Kidney (tissue), 14 donors: ENCODE data around the gene TAB2. TPM values are rescaled to one million over a fixed set of nuclear protein-coding genes. Genes with fewer than 3 reads are reported as not detected.
"Not testable (repeated sequence)": the region's sequence is repeated elsewhere in the genome, so short reads cannot be mapped to it uniquely, and the experiment has no call there.

Experiments used
- DNase-seq, 5 donors: peaks; one replicate each; pipeline ENCODE4 v3.0.0-alpha.2; 2013 to 2020
- FAIRE-seq: peaks from 2 replicates; lab custom pipeline; 2012; peaks lifted over from hg19 to GRCh38; lab: Jason Lieb, UNC
- H3K27ac ChIP-seq, 2 donors: one replicate each; pipeline ENCODE4 v1.7.0; 2013; ENCODE audit warnings: low read depth in 2 of 2, low read length in 2 of 2, inconsistent platforms in 1 of 2
- H3K27me3 ChIP-seq: one replicate; pipeline ENCODE4 v1.7.1; 2013; ENCODE audit warnings: low read length, inconsistent platforms; ENCODE audit not compliant: control insufficient read depth, insufficient read depth
- H3K36me3 ChIP-seq, 3 donors: one replicate each; pipeline versions ENCODE4 v1.7.0 to v1.7.1; 2013; ENCODE audit warnings: low read length in 3 of 3, control low read depth in 1 of 3, inconsistent platforms in 1 of 3; ENCODE audit not compliant: insufficient read depth in 3 of 3, control insufficient read depth in 2 of 3
- H3K4me1 ChIP-seq, 3 donors: one replicate each; pipeline versions ENCODE4 v1.7.0 to v1.7.1; 2013; ENCODE audit warnings: low read length in 3 of 3, inconsistent platforms in 1 of 3, low read depth in 1 of 3; ENCODE audit not compliant: control insufficient read depth in 2 of 3, insufficient read depth in 2 of 3
- H3K4me3 ChIP-seq, 3 donors: one replicate each; pipeline versions ENCODE4 v1.7.0 to v1.8.1; 2013; ENCODE audit warnings: low read length in 3 of 3, control low read depth in 1 of 3, inconsistent platforms in 1 of 3
- H3K9ac ChIP-seq, 3 donors: one replicate each; pipeline versions ENCODE4 v1.7.0 to v1.7.1; 2013; ENCODE audit warnings: low read length in 3 of 3, control low read depth in 1 of 3, inconsistent platforms in 1 of 3
- H3K9me3 ChIP-seq, 3 donors: one replicate each; pipeline versions ENCODE4 v1.7.0 to v1.7.1; 2013; ENCODE audit warnings: low read length in 3 of 3, control low read depth in 1 of 3, inconsistent platforms in 1 of 3; ENCODE audit not compliant: control insufficient read depth in 2 of 3, insufficient read depth in 1 of 3
- intact Hi-C: fragments of 100-400 bp; cut with DNase I; formaldehyde crosslinking; loops from one replicate; pipeline ENCODE4 v1.11.1; 2022
- polyA plus RNA-seq: library from polyadenylated mRNA; stranded (reverse); fragments of 350-450 nt; fragmentation: Illumina TruSeq; extraction: RNeasy Lipid Tissue Mini Kit (QIAGEN cat#74804); gene quantifications from one replicate; pipeline ENCODE4 v1.2.3, GENCODE V29; 2014; ENCODE audit warnings: low read depth, low replicate concordance; ENCODE audit not compliant: insufficient read depth
- total RNA-seq: library from RNA; stranded (reverse); fragmentation: NEBNext Ultra II Directional; extraction: Animal tissue kit (Norgen Biotek cat#: 25700); gene quantifications from one replicate; pipeline ENCODE4 v1.2.1, GENCODE V29; 2021
- TF ChIP-seq, protein P1 (sequence below): IDR thresholded peaks from 3 replicates; pipeline ENCODE4 v1.5.1; 2012; ENCODE audit warnings: mild to moderate bottlenecking, moderate library complexity, borderline replicate concordance; ENCODE audit not compliant: insufficient read depth; ENCODE audit errors: extremely low read depth
- donor health status: control.
- donor health status: control.
- donor health status: control.
- donor health status: control.
- donor health status: control.
- donor health status: DM: yes; HTN: yes; CAD: no.
- donor health status: Normal renal cell carcinoma (clear cell type).

The TAB2 gene
- total and polyA plus RNA-seq, 2 donors from 2014 or later = 23.2 to 50.1 TPM

GRCh38 chr6:149443411-149444181 is 126.1 kb downstream of the TAB2 start:
- intact Hi-C loops = no loop called here
- TF ChIP-seq, protein P1, sequence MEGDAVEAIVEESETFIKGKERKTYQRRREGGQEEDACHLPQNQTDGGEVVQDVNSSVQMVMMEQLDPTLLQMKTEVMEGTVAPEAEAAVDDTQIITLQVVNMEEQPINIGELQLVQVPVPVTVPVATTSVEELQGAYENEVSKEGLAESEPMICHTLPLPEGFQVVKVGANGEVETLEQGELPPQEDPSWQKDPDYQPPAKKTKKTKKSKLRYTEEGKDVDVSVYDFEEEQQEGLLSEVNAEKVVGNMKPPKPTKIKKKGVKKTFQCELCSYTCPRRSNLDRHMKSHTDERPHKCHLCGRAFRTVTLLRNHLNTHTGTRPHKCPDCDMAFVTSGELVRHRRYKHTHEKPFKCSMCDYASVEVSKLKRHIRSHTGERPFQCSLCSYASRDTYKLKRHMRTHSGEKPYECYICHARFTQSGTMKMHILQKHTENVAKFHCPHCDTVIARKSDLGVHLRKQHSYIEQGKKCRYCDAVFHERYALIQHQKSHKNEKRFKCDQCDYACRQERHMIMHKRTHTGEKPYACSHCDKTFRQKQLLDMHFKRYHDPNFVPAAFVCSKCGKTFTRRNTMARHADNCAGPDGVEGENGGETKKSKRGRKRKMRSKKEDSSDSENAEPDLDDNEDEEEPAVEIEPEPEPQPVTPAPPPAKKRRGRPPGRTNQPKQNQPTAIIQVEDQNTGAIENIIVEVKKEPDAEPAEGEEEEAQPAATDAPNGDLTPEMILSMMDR = no peak

DNA sequence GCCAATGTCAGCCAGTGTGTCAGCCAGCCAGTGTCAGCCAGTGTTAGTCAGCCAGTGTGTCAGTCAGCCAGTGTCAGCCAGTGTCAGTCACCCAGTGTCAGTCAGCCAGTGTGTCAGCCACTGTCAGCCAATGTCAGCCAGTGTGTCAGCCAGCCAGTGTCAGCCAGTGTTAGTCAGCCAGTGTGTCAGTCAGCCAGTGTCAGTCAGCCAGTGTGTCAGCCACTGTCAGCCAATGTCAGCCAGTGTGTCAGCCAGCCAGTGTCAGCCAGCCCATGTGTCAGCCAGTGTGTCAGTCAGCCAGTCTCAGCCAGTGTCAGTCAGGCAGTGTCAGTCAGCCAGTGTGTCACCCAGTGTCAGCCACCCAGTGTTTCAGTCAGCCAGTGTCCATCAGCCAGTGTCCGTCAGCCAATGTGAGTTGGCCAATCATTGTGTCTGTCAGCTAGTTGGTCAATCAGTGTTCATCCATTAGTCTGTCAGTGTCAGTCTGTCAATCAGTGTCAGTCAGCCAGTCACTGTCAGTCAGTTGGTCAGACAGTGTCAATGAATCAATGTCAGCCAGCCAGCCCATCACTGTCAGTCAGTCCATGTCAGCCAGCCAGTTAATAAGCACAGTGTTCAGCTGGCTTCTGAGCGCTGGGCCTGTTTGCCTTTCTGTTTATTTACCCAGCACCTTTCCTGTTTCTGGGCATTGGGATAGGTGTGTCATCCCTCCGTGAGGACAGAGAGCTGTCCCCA is 127.0 kb downstream of the TAB2 start:
- H3K27ac ChIP-seq, intact Hi-C loops: not testable (repeated sequence)

More at GRCh38 chr6:149443411-149444181, 126.1 kb downstream of the TAB2 start:
- no peak overlapping the region for H3K4me3 ChIP-seq
- DNase-seq = peak in 2 of 5 donors; percentile 18 to 61
- no peak overlapping the region for H3K9ac ChIP-seq
- H3K27ac ChIP-seq = peak overlapping the region in 1 of 2 donors; percentile 21
- no peaks in the 10 kb centered on the region for H3K36me3 ChIP-seq
- no peaks in the 10 kb centered on the region for H3K9me3 ChIP-seq
- no peaks in the 10 kb centered on the region for H3K27me3 ChIP-seq
- H3K4me1 ChIP-seq = peaks cover 2 to 25% (median 12%) of the 10 kb centered on the region in 3 donors
- FAIRE-seq = no peak

GRCh38 chr6:149445095-149445466 is 127.6 kb downstream of the TAB2 start:
- no peak for FAIRE-seq
- H3K27ac ChIP-seq = no peak overlapping the region

More for the DNA sequence above, 127.0 kb downstream of the TAB2 start:
- H3K36me3 ChIP-seq, H3K9me3 ChIP-seq, H3K4me3 ChIP-seq, H3K27me3 ChIP-seq, H3K9ac ChIP-seq, DNase-seq, FAIRE-seq: not testable (repeated sequence)
- peaks cover 2 to 25% (median 12%) of the 10 kb centered on the region in 3 donors for H3K4me1 ChIP-seq

More at GRCh38 chr6:149445095-149445466, 127.6 kb downstream of the TAB2 start:
- Histone ChIP-seq H3K9me3 (no peaks in the 10 kb centered on the region), H3K36me3 (no peaks in the 10 kb centered on the region), H3K9ac (no peak overlapping the region), H3K4me3 (no peak overlapping the region), H3K27me3 (no peaks in the 10 kb centered on the region), H3K4me1 (peaks cover 2 to 25% (median 12%) of the 10 kb centered on the region in 3 donors)
- intact Hi-C loops = no loop called here
- TF ChIP-seq, protein P1 = no peak
- no peak for DNase-seq
